ENCODE data around the gene KLHDC8A. TPM values are rescaled to one million over a fixed set of nuclear protein-coding genes. Genes with fewer than 3 reads are reported as not detected.
"Not testable (repeated sequence)": the region's sequence is repeated elsewhere in the genome, so short reads cannot be mapped to it uniquely, and the experiment has no call there.

KLHDC8A gene
- polyA plus RNA-seq, 3 donors from 2014 or later, result not detected

- peaks cover 13 to 24% (median 14%) of the 10 kb centered on the region in 3 donors for H3K36me3 Mint-ChIP-seq
- peaks cover 1 to 2% (median 2%) of the 10 kb centered on the region in 3 donors for H3K27me3 Mint-ChIP-seq (ENCODE audit: low read depth in 3 of 3)
- H3K27ac Mint-ChIP-seq, result peak overlapping the region in 2 of 6 donors; percentile 36 to 62
- no peak overlapping the region for H3K4me3 Mint-ChIP-seq
- H3K9me3 Mint-ChIP-seq, result no peaks in the 10 kb centered on the region
- no peak for DNase-seq
- peaks cover 42 to 48% of the 10 kb centered on the region in 2 donors for H3K4me1 Mint-ChIP-seq
These were observed 56.6 kb downstream of the KLHDC8A start for GRCh38 chr1:205300149-205300548.

GRCh38 chr1:205298191-205298994 lies 58.3 kb downstream of the KLHDC8A start:
- Mint-ChIP-seq H3K36me3 (peaks cover 6 to 14% (median 6%) of the 10 kb centered on the region in 3 donors), H3K27ac (peak overlapping the region in 1 of 6 donors; percentile 26), H3K4me1 (peaks cover 44 to 54% of the 10 kb centered on the region in 2 donors), H3K9me3 (no peaks in the 10 kb centered on the region), H3K27me3 (ENCODE audit: low read depth in 3 of 3) (peaks cover 0 to 2% (median 1%) of the 10 kb centered on the region in 3 donors), H3K4me3 (no peak overlapping the region)
- DNase-seq, result no peak

- not testable (repeated sequence) for H3K9me3 Mint-ChIP-seq; H3K27me3 Mint-ChIP-seq (ENCODE audit: low read depth in 3 of 3); H3K4me3 Mint-ChIP-seq; DNase-seq
- H3K27ac Mint-ChIP-seq, result peak overlapping the region in 1 of 6 donors; percentile 25
- peaks cover 51 to 61% of the 10 kb centered on the region in 2 donors for H3K4me1 Mint-ChIP-seq
- H3K36me3 Mint-ChIP-seq, result peaks cover 6 to 11% (median 6%) of the 10 kb centered on the region in 3 donors
These were observed 59.1 kb downstream of the KLHDC8A start for GRCh38 chr1:205297546-205298177.

GRCh38 chr1:205296154-205296553 lies 60.6 kb downstream of the KLHDC8A start:
- Mint-ChIP-seq H3K4me1 (peaks cover 48 to 68% of the 10 kb centered on the region in 2 donors), H3K27ac (peak overlapping the region in 2 of 6 donors; percentile 28 to 31), H3K4me3 (no peak overlapping the region), H3K36me3 (peaks cover 0 to 4% (median 0%) of the 10 kb centered on the region in 3 donors), H3K9me3 (no peaks in the 10 kb centered on the region), H3K27me3 (ENCODE audit: low read depth in 3 of 3) (peaks cover 0 to 1% (median 0%) of the 10 kb centered on the region in 3 donors)
- DNase-seq, result no peak

GRCh38 chr1:205294934-205295333 lies 61.8 kb downstream of the KLHDC8A start:
- peaks cover 48 to 71% of the 10 kb centered on the region in 2 donors for H3K4me1 Mint-ChIP-seq
- H3K36me3 Mint-ChIP-seq, result no peaks in the 10 kb centered on the region
- H3K4me3 Mint-ChIP-seq, result no peak overlapping the region

GRCh38 chr1:205294175-205294917 lies 62.4 kb downstream of the KLHDC8A start:
- Mint-ChIP-seq H3K4me3 (peak overlapping the region in 1 of 5 donors; percentile 13), H3K36me3 (no peaks in the 10 kb centered on the region), H3K4me1 (peaks cover 50 to 76% of the 10 kb centered on the region in 2 donors), H3K27ac (peak overlapping the region in 2 of 6 donors; percentile 8 to 66), H3K9me3 (no peaks in the 10 kb centered on the region), H3K27me3 (ENCODE audit: low read depth in 3 of 3) (no peaks in the 10 kb centered on the region)
- no peak for DNase-seq

More at GRCh38 chr1:205294934-205295333, 61.8 kb downstream of the KLHDC8A start:
- peak overlapping the region in 1 of 6 donors; percentile 66 for H3K27ac Mint-ChIP-seq
- DNase-seq, result no peak
- no peaks in the 10 kb centered on the region for H3K27me3 Mint-ChIP-seq (ENCODE audit: low read depth in 3 of 3)
- H3K9me3 Mint-ChIP-seq, result no peaks in the 10 kb centered on the region

- H3K27me3 Mint-ChIP-seq (ENCODE audit: low read depth in 3 of 3), result peaks cover 1 to 5% (median 1%) of the 10 kb centered on the region in 3 donors
- no peaks in the 10 kb centered on the region for H3K36me3 Mint-ChIP-seq
- no peak overlapping the region for H3K4me3 Mint-ChIP-seq
- peaks cover 54 to 80% of the 10 kb centered on the region in 2 donors for H3K4me1 Mint-ChIP-seq
- H3K27ac Mint-ChIP-seq, result peak overlapping the region in 3 of 6 donors; percentile 7 to 27 (median 24)
- no peak for DNase-seq
- H3K9me3 Mint-ChIP-seq, result no peaks in the 10 kb centered on the region
These were observed 63.2 kb downstream of the KLHDC8A start for GRCh38 chr1:205293350-205294074.

- H3K27me3 Mint-ChIP-seq (ENCODE audit: low read depth in 3 of 3), result peaks cover 9 to 13% (median 10%) of the 10 kb centered on the region in 3 donors
- no peaks in the 10 kb centered on the region for H3K9me3 Mint-ChIP-seq
- peak overlapping the region in 2 of 6 donors; percentile 27 to 67 for H3K27ac Mint-ChIP-seq
- DNase-seq, result no peak
- peaks cover 57 to 83% of the 10 kb centered on the region in 2 donors for H3K4me1 Mint-ChIP-seq
- no peaks in the 10 kb centered on the region for H3K36me3 Mint-ChIP-seq
- no peak overlapping the region for H3K4me3 Mint-ChIP-seq
These were observed 65.1 kb downstream of the KLHDC8A start for GRCh38 chr1:205291596-205291995.

- H3K9me3 Mint-ChIP-seq, result no peaks in the 10 kb centered on the region
- H3K27ac Mint-ChIP-seq, result peak overlapping the region; percentile 85 to 97 (median 92)
- H3K4me3 Mint-ChIP-seq, result peak overlapping the region; percentile 66 to 90 (median 72)
- peaks cover 70 to 89% of the 10 kb centered on the region in 2 donors for H3K4me1 Mint-ChIP-seq
- H3K36me3 Mint-ChIP-seq, result no peaks in the 10 kb centered on the region
- peaks cover 29 to 30% (median 30%) of the 10 kb centered on the region in 3 donors for H3K27me3 Mint-ChIP-seq (ENCODE audit: low read depth in 3 of 3)
- peak; percentile 96 to 97 (median 96) for DNase-seq
These were observed 68.8 kb downstream of the KLHDC8A start for GRCh38 chr1:205287767-205288559.

GRCh38 chr1:205287076-205287475 lies 69.6 kb downstream of the KLHDC8A start:
- H3K36me3 Mint-ChIP-seq, result no peaks in the 10 kb centered on the region
- peak overlapping the region; percentile 66 to 90 (median 72) for H3K4me3 Mint-ChIP-seq
- H3K27ac Mint-ChIP-seq, result peak overlapping the region; percentile 85 to 97 (median 92)
- H3K27me3 Mint-ChIP-seq (ENCODE audit: low read depth in 3 of 3), result peaks cover 29 to 30% (median 30%) of the 10 kb centered on the region in 3 donors
- H3K4me1 Mint-ChIP-seq, result peaks cover 73 to 89% of the 10 kb centered on the region in 2 donors
- DNase-seq, result no peak
- no peaks in the 10 kb centered on the region for H3K9me3 Mint-ChIP-seq

- Mint-ChIP-seq H3K4me1 (peaks cover 73 to 83% of the 10 kb centered on the region in 2 donors), H3K36me3 (no peaks in the 10 kb centered on the region), H3K27ac (peak overlapping the region; percentile 85 to 97 (median 92)), H3K27me3 (ENCODE audit: low read depth in 3 of 3) (peaks cover 29 to 30% (median 30%) of the 10 kb centered on the region in 3 donors), H3K4me3 (peak overlapping the region; percentile 66 to 90 (median 72)), H3K9me3 (no peaks in the 10 kb centered on the region)
- peak; percentile 87 to 90 (median 89) for DNase-seq
These were observed 70.3 kb downstream of the KLHDC8A start for GRCh38 chr1:205286335-205286950.
